HG02623 (cell line): Measurements from ENCODE around the gene YPEL4.

Source experiments
- ATAC-seq: cut with Tn5 transposase; IDR thresholded peaks from one replicate; pipeline ENCODE4 v1.9.1; 2021; ENCODE audit warnings: moderate library complexity; ENCODE audit not compliant: unreplicated experiment

Gene YPEL4

GRCh38 chr11:57596266-57596885, 53.3 kb downstream of the YPEL4 start:
- no peak for ATAC-seq
